ENCODE data around the gene CFAP58.

The CFAP58 gene

DNA sequence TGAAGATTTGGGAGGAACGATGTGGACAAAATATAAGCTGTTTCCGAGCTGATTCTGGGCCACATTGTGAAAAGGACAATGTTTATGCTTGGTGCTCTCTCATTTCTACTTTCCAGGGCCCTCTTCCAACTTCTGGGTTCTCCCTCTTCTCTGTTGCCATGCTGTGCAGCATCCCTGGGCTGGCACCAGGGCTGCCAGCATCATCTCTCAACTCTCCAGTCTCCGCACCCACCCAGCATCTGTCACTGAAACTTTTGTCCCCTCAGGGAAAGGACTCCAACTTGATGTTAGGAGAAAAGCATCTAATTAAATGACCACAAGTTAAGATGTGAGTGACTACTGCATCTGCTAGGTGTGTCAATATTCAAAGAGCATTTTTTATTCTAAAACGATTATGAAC lies 26.7 kb downstream of the CFAP58 start:
- DNase-seq = no peak

DNA sequence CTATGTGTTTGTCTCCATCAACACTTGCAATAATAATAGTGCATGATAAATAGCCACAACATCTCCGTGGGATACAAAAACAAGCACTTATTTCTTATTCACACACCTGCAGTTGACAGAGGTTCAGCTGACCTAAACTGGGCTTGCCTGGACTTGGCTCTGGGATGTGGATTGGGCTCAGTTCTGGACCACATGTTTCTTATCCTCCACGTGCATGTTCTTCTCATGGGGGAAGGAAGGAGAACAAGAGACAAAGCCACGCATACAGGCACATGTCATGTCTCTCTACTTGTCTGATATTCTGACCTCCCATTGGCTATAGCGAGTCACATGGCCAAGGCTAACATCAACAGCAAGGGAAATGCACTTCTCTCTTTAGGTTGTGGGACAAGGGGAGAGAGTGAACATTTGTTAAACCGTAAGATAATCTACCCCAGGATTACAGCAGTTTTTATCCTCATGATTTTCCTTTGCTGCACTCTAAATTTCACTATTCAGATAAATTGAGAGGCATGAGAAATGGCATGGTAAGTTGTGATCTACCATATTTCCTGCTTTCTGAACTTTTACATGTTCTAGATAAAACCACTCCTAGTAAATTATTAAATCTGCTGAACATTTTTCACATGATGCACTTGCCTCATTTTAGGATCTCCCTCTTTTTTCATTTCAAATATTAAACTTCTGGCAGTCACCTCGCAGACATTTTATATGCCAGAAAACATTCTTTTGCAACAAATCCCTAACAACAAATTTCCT lies 33.7 kb downstream of the CFAP58 start:
- no peak for DNase-seq

DNA sequence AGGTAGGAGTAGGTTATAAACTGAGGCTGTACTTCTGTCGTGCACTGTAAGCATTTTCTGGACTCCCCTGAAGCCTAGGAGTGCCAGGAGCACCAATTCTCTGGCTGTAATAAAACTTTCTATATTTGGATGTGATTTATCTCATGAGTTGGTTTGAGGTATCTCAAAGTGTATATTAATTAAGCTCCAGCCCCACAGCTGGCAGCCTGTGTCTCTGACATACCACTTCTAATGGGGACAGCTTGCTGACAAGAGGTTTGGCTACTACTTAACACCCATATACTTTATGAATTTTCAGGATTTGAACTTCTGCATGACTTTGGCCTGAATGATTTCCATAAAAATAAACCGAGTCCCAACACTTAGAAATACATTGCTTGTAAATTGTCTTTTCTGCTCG lies 35.2 kb downstream of the CFAP58 start:
- DNase-seq = no peak

DNA sequence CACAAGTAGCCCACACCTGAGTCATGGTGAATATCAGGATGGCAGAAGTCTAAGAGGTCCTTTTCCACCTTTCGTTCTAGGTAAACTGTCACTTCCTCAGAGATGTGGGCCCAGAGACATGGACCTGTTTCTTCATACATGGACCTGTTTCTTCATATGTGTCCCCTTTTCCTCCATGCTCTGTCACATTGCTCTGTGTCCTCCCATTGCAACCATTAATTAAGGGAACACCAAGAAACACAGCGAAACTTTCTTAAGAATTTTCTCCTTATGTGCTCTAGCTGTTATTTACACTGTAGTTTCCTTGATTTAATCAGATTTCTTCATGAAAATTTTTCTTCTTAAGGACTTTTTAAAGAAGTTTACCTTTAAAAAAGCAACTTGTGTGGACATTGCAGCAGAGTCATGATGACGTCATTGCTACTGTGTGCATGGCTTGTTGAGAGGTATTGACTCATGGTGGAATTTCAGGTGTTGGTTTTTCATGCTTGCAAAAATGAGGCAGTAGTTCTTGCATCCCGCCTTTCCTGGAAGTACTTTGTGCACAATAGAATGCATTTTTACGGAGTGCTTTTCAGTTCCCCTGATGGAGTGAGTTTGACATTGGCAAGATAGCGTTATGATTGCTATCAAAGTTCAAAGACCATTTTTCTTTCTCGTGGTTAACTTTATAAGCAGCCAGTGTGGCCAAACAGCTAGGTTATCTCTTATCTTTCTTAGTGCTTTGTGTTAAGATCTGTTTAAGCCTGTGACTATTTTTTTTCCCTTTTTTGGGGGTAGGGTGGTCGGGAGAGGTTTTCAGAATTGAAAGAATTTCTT lies 37.7 kb downstream of the CFAP58 start:
- no peak for DNase-seq

DNA sequence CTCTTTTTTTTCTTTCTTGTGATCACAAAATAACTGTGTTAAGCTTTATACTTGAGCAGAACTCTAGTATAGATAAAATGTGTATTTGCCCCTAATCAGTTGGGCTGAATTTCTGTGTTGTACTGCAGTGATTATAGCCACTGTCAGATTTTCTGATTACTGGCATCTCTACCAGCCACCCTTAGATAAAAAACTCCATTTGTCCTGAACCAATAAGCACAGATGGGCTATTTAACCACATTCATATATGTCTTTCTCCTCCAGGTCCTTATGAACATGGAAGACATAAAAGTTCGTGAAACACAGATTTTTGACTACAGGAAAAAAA lies 38.3 kb downstream of the CFAP58 start:
- no peak for DNase-seq

DNA sequence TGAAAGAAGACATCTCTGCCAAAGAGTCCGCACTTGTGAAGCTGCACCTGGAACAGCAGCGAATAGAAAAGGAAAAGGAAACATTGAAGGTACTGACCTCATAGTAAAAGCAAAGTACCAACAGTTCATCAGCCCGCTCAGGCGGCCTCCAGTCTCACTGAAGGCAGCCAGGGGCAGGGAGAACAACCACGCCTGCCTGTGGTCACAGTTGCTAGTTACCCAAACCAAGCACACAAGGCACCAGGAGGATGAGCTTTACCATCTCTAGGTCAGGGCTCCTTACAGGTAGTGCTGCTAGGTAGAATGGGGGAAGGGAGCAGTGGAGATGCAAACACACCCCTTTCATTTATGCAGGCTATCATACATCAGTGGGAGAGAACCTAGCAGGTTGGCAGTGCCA lies 39.8 kb downstream of the CFAP58 start:
- no peak for DNase-seq

DNA sequence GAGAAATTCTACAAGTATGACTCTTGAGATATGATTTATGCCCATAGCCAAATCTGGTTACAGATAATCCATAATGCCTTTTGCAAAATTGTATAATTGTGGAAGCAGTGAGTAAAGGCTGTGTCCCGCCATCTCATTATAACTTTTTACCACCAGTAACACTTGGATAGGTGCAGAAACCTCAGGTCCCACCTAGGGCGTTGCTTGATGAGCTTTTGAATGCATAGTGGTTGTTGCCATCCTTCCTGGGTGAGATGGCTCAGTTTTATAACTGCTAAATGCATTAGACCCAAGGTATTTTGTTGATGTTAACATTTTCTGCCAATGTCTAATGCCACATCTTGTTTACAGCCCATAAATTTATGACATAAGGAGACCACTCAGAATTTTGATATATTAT lies 42.9 kb downstream of the CFAP58 start:
- no peak for DNase-seq

DNA sequence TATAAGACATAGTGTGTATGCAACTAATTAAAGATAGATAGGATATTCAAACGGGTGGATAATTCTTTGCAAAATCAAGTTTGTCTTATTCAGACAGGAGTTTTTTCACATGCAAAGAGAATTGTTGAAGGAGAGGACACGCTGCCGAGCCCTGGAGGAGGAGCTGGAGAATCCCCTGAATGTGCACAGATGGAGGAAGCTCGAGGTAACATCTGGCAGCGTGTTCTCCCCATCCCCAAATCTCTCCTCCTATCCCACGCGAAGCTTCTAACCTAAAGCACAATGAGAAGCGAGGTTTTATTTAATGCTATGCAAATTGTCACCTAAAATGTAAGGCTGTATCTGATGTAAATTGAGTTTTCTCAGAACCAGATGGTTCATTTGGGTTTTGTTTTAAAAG lies 50.0 kb downstream of the CFAP58 start:
- DNase-seq = no peak

DNA sequence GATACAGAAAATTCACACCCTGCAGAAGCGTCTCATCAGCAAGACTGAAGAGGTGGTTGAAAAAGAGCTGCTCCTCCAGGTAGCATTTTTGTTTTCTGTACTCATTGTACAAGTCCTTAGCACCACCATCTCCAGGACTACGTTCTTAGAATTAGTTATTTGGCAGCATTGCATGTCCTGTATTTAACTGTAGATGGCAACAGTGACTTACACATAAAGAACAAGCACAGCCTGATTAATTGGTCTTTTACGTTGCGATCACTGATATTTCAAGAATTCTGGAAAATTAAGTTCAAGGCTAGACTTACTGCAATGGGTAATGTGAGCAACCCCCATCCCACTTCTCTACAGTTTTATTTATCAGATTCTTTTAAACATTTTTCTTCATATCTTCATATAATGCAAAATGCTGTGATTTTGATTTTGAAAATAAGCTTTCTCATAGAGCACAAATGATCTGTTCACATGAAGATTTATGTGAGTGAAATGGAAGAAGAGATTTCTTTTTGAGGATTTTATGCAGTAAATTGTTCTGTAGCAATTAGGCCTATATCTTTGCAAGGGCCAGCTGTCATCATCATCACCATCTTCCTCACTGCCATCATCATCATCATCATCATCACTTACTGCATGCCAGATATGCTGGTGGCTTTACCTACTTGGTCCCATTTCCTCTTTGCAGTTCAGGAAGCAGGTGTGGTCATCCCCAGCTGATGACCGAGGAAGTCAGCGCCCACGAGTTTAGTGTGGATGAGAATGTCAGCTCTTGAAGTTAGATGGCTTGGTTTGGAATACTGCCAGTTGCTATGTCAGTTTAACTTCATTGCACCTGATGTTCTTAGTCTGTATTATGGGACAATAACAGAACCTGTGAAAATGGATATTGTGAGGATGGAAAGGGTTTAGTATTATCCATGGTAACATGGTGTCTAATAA lies 53.4 kb downstream of the CFAP58 start:
- no peak for DNase-seq

DNA sequence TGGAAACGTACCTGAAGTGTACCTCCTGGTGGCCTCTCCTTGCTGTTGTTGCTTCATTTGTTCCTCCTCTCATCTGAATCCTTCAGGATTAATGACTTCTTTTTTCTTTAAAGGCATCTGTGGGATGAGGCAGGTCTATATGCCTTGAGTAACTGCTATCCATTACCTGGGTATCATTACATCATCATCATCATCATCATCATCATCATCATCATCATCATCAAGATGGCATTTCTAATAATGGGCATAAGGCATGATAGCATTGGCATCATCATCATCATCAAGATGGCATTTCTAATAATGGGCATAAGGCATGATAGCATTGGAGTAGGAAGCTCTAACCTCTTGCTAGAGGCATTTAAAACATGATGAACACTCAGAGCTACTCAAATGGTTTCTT lies 59.9 kb downstream of the CFAP58 start:
- no peak for DNase-seq

DNA sequence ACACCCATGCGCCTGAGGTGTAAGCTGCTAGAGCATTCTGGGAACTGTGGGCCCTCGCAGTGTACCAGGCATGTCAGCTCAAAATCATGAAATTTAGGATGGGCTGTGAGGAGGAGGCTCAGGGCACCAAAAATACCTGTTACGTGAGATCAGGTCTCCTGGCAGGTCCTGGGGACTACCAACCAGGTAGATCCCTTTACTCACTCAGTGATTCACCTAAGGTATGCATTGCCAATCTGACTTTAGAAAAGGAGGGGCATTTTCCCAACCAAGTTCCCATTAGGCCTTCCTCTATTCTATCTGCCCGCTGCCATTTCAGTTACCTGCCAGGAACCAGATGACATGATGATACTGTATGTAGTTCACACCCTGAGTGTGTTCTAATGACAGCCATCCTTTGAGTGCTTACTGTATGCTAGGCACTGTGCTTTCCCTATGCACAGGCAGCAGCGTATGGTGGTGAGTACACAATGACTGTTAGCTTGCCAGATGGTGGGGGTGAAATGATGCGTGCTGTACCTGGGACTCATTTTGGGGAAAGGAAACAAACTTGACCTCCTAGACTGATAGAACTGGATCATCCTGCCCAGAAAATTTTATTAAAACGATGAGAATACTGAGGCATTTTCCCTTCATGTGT lies 62.0 kb downstream of the CFAP58 start:
- DNase-seq = no peak

DNA sequence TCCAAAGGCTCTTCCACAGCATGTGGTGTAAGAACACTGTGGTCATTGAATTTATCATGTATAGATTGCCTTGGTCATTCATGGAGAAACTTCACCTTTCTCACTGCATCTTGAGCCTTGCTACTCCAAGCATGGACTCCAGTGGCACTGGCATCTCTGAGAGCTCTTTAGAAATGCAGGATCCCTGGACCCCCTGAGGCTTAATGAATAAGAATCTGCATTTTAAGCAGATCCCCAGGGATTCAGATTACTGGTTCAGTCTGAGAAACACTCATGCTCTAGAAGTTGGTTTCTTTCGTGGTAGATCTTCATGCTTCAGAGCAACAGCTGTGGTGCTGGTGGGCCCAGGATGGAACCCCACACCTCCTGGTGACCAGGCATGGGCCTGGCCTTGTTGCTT lies 63.2 kb downstream of the CFAP58 start:
- DNase-seq = no peak

DNA sequence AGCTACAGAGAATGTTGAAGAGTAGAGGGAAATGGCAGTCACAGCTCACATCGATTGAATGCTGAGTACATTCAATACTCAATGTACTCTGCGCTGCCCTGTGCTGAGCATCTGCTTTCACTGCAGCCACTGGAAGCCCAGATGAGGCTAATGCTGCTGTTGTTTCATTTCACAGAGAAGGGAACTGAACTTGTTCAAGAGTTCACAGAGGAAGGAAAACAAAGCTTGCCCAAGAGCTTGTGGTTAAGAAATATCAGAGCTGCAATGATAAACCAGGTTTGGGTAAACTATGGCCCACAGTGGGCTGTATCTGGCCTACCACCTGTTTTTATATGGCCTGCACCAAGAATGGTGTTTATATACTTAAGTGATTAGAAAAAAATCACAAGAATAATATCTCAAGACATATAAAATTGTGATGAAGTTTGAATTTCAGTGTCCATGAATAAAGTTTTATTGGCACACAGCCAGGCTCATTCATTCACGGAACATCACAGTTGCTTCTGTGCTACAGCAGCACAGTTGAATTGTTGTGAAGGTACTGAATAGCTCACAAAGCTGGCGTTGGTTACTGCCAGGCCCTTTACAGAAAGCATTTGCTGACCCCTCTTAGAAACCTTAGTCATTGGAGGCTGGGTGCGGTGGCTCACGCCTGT lies 64.1 kb downstream of the CFAP58 start:
- DNase-seq = no peak

DNA sequence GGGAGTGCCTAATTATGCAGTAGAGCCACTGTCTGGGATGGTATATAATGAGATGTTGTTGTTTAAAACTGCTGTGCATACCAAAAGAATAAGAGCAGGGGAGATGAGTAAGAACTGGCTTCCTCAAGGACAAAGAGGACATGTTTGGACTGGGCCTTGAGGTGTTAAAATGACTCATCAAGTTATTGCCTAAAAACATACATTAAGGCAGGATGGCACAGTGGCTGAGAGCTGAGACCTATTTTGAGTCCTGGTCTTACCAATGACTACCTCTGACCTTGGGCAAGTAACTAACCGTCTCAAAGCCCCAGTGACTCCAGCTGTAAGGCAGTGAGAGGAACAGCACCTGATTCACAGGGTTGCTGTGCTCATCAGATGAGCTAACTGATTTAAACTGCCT lies 71.1 kb downstream of the CFAP58 start:
- no peak for DNase-seq

DNA sequence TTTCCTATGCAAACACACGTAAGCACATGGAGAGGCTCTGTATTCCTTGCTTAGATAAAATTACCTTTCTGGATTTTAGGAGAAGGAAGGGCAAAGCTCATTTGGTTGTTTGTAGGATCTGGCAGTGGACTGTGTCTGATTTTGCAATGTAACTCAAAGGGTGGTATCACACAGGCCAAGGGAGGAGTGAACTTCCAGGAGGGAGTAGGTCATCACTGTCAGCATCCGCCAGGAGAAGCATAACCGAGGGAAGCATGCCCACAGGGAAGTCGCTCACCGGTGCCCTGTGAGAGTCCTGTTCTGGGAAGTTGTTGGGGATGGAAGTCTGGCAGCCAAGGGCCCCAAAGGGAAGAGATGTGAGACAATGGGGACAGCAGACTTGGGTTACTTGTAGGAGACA lies 74.4 kb downstream of the CFAP58 start:
- DNase-seq = no peak

DNA sequence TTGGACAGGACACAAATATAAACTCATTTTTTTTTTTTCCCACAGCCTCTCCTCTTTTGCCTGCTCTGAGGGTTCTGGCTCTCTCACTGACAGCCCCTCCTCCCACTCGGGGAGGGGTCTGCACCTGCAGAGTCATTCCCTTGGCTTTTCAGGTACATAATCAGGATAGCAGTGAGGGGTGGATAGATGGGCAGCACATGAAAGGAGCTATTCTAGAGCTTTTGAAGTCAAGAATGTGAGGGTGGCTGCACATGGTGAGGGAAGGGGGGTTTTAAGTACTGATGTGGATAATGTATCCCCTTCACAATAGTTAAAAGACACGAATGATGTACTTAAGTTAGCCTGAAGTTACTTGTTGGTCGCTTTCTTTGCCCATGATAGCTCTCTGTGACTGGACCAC lies 76.2 kb downstream of the CFAP58 start:
- DNase-seq = no peak

DNA sequence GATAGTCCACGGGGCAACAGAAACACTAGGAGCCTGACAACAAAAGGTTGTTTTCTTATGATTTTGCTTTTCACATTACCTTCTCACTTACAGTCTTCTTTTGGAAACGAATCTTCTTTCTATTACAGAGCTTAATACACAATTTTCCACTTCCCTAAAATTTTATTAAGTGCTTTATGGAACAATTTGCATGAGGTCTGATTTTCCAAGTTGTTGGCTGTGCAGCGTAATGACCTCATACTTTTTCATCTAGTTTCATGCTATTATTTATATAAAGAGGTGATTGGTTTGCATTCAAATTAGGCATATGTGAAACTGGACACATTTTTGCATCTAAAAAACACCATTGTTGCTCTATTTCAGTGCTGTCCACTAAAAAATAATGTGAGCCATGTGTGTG lies 76.7 kb downstream of the CFAP58 start:
- no peak for DNase-seq

DNA sequence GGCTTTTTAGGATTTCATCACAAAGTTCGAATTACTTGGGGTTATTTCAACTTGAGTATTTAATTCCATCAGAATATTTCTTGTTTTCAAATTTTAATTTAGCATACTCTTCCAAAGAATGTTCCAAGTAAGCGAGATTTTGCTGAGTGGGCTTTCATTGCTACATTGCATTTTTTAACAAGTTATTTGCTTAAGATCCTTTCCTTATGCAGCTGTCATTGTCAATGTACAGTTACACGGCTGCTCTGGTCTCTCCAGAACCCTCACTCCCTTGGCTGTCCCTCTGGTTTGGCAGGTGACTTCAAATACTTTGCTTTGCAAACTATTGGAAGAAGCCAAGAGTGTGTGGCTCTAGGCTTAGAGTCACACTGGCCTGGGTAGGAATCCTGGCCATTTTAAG lies 80.0 kb downstream of the CFAP58 start:
- no peak for DNase-seq

DNA sequence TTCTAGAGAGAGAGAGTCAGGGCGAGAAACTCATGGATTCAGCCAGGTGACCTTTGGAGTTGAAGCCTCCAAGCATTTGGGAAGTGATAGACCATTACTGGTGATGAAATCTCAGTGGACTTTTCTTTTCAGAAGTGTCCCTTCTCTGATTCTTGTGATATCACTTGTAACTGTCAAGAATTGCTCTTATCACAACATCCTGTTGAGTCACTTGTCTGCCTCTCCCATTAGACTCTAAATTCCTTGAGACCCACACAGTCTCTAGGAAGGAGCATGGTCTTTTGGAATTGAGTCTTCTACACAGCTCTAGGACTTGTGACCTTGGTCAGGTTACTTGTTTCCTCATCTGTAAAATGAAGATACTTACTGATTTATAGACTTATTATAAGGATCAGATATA lies 81.0 kb downstream of the CFAP58 start:
- no peak for DNase-seq

DNA sequence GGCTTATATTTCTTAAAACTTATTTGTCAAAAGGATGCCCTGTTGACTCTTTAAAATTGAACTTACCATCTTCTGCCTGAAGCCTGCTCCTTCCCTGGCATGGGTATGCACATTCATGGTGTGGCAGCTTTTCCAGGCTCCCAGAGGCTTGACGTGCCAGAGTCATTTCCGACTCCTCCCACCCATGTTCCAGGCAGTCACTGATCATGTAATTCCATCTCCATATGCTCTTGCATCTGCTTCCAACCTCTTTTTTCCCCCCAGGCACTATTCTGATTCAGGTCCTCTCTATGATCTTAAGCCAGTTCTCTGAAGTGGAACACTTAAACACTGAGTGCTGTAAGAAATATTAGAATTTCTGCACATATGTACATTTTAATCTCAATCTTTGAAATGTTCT lies 82.2 kb downstream of the CFAP58 start:
- no peak for DNase-seq

DNA sequence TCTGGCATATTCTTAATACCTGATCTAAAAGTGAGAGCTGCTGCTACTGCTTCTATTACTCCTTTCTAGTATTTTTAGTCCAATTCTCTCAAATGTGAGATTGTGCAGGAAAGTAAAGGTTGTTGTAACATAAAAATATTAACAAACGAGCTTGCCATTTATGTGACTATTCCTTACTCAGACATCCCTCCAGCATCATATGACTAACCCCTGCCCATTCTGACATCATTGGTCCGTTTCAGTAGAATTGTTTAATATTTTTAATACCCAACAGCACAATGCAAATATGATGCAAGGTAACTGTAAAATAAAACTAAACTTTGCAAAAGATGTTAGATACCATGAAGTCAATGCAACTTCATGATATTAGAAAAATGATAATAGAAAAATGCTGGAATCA lies 83.6 kb downstream of the CFAP58 start:
- no peak for DNase-seq

DNA sequence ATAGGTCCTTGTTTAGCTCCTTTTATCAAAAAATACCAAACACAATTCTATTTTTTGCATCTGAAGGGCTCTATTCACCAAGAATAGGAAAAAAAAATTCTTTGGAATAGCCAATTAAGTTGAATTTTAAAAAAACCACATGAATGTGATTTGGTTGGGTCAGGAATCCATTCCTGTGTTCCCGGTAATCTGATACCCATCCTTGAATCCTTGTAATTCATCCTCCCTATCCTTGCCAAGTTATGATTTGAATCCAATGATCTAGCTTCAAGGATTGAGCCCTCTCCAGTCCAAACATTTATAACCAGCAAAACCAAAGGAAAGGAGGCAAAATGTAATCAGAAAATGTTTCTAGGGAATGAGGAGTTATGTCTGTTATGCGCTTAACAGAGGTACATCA lies 86.6 kb downstream of the CFAP58 start:
- no peak for DNase-seq
